ENCODE results near the gene BRDT.

BRDT gene

GRCh38 chr1:91952187-91952586 is 3.0 kb downstream of the BRDT start:
- DNase-seq (ENCODE audit: extremely low spot score) = no peak
- CTCF ChIA-PET = no interaction called here
- TF ChIP-seq LEF1 (IDR thresholded peaks at IDR 0.05; ENCODE audit: borderline replicate concordance) (no peak), ZNF384 (IDR thresholded peaks at IDR 0.05) (no peak), ELF4 (IDR thresholded peaks at IDR 0.05) (no peak), TARDBP (IDR thresholded peaks at IDR 0.05) (no peak), FOXM1 (IDR thresholded peaks at IDR 0.05; ENCODE audit: borderline replicate concordance) (no peak), PKNOX1 (IDR thresholded peaks at IDR 0.05) (no peak), FOXA1 (IDR thresholded peaks at IDR 0.05) (no peak), FOXK2 (IDR thresholded peaks at IDR 0.05) (no peak), ARNT (IDR thresholded peaks at IDR 0.05) (no peak), CTBP1 (IDR thresholded peaks at IDR 0.05; ENCODE audit: borderline replicate concordance) (no peak), L3MBTL2 (conservative IDR thresholded peaks at IDR 0.05) (no peak)
- POLR2A ChIA-PET = no interaction called here

- POLR2A ChIA-PET = no interaction called here
- no peak for TF ChIP-seq ELF4 (IDR thresholded peaks at IDR 0.05)
- no peak for TF ChIP-seq NFRKB (IDR thresholded peaks at IDR 0.05)
Observed at GRCh38 chr1:91958926-91959325, 9.7 kb downstream of the BRDT start.

GRCh38 chr1:91968334-91968733 is 19.1 kb downstream of the BRDT start:
- ChIA-PET CTCF (no interaction called here), POLR2A (no interaction called here)
- no peak for DNase-seq (ENCODE audit: extremely low spot score)
- TF ChIP-seq L3MBTL2 (conservative IDR thresholded peaks at IDR 0.05) (no peak), ZNF384 (IDR thresholded peaks at IDR 0.05) (no peak), ARNT (IDR thresholded peaks at IDR 0.05) (no peak), NFRKB (IDR thresholded peaks at IDR 0.05) (no peak), SUZ12 (IDR thresholded peaks at IDR 0.05) (no peak), FOXK2 (IDR thresholded peaks at IDR 0.05) (no peak), HDGF (IDR thresholded peaks at IDR 0.05; ENCODE audit: borderline replicate concordance) (no peak), SP1 (IDR thresholded peaks at IDR 0.05) (no peak), PKNOX1 (IDR thresholded peaks at IDR 0.05) (no peak), ELF4 (IDR thresholded peaks at IDR 0.05) (no peak), TARDBP (IDR thresholded peaks at IDR 0.05) (no peak), LEF1 (IDR thresholded peaks at IDR 0.05; ENCODE audit: borderline replicate concordance) (no peak), FOXA1 (IDR thresholded peaks at IDR 0.05) (no peak), FOXM1 (IDR thresholded peaks at IDR 0.05; ENCODE audit: borderline replicate concordance) (no peak), CTBP1 (IDR thresholded peaks at IDR 0.05; ENCODE audit: borderline replicate concordance) (no peak), BHLHE40 (IDR thresholded peaks at IDR 0.05; ENCODE audit: borderline replicate concordance) (no peak)

More at GRCh38 chr1:91958926-91959325, 9.7 kb downstream of the BRDT start:
- CTCF ChIA-PET = interaction anchor here (0.8 kb wide), 1 partner anchor 11 kb away, joined by 3 read pairs; no protein-coding TSS in a partner anchor
- no peak for DNase-seq (ENCODE audit: extremely low spot score)

GRCh38 chr1:91979383-91979782 is 30.2 kb downstream of the BRDT start:
- ChIA-PET CTCF (no interaction called here), POLR2A (interaction anchor here (1.2 kb wide), 1 partner anchor 52 kb away, joined by 4 read pairs; no protein-coding TSS in a partner anchor)
- TF ChIP-seq SUZ12 (IDR thresholded peaks at IDR 0.05) (no peak), BHLHE40 (IDR thresholded peaks at IDR 0.05; ENCODE audit: borderline replicate concordance) (no peak), ELF4 (IDR thresholded peaks at IDR 0.05) (no peak), FOXK2 (IDR thresholded peaks at IDR 0.05) (no peak), CTBP1 (IDR thresholded peaks at IDR 0.05; ENCODE audit: borderline replicate concordance) (no peak), NFRKB (IDR thresholded peaks at IDR 0.05) (no peak), ARNT (IDR thresholded peaks at IDR 0.05) (no peak), ZNF384 (IDR thresholded peaks at IDR 0.05) (no peak), FOXM1 (IDR thresholded peaks at IDR 0.05; ENCODE audit: borderline replicate concordance) (no peak), FOXA1 (IDR thresholded peaks at IDR 0.05) (no peak), PKNOX1 (IDR thresholded peaks at IDR 0.05) (no peak), LEF1 (IDR thresholded peaks at IDR 0.05; ENCODE audit: borderline replicate concordance) (no peak), TARDBP (IDR thresholded peaks at IDR 0.05) (no peak), HDGF (IDR thresholded peaks at IDR 0.05; ENCODE audit: borderline replicate concordance) (no peak)
- no peak for DNase-seq (ENCODE audit: extremely low spot score)

- no peak for DNase-seq (ENCODE audit: extremely low spot score)
- CTCF ChIA-PET = no interaction called here
- POLR2A ChIA-PET = interaction anchor here (1.2 kb wide), 1 partner anchor 50 kb away, joined by 4 read pairs; no protein-coding TSS in a partner anchor
- TF ChIP-seq SP1 (IDR thresholded peaks at IDR 0.05) (no peak), LEF1 (IDR thresholded peaks at IDR 0.05; ENCODE audit: borderline replicate concordance) (no peak)
Observed at GRCh38 chr1:91980663-91981062, 31.5 kb downstream of the BRDT start.

GRCh38 chr1:91981996-91982609 is 32.9 kb downstream of the BRDT start:
- ChIA-PET CTCF (no interaction called here), POLR2A (no interaction called here)
- TF ChIP-seq ZNF384 (IDR thresholded peaks at IDR 0.05) = no peak
- TF ChIP-seq BHLHE40 (IDR thresholded peaks at IDR 0.05; ENCODE audit: borderline replicate concordance) = no peak
- TF ChIP-seq LEF1 (IDR thresholded peaks at IDR 0.05; ENCODE audit: borderline replicate concordance) = no peak
- no peak for TF ChIP-seq TARDBP (IDR thresholded peaks at IDR 0.05)
- TF ChIP-seq L3MBTL2 (conservative IDR thresholded peaks at IDR 0.05) = no peak
- no peak for TF ChIP-seq FOXK2 (IDR thresholded peaks at IDR 0.05)
- no peak for TF ChIP-seq CTBP1 (IDR thresholded peaks at IDR 0.05; ENCODE audit: borderline replicate concordance)
- TF ChIP-seq ELF4 (IDR thresholded peaks at IDR 0.05) = no peak
- no peak for TF ChIP-seq PKNOX1 (IDR thresholded peaks at IDR 0.05)
- TF ChIP-seq SP1 (IDR thresholded peaks at IDR 0.05) = no peak
- TF ChIP-seq HDGF (IDR thresholded peaks at IDR 0.05; ENCODE audit: borderline replicate concordance) = no peak
- TF ChIP-seq NFRKB (IDR thresholded peaks at IDR 0.05) = no peak
- TF ChIP-seq SUZ12 (IDR thresholded peaks at IDR 0.05) = no peak
- no peak for TF ChIP-seq ARNT (IDR thresholded peaks at IDR 0.05)
- no peak for TF ChIP-seq FOXM1 (IDR thresholded peaks at IDR 0.05; ENCODE audit: borderline replicate concordance)
- DNase-seq (ENCODE audit: extremely low spot score) = no peak
